Measurements from ENCODE around the gene ALCAM.

DNA sequence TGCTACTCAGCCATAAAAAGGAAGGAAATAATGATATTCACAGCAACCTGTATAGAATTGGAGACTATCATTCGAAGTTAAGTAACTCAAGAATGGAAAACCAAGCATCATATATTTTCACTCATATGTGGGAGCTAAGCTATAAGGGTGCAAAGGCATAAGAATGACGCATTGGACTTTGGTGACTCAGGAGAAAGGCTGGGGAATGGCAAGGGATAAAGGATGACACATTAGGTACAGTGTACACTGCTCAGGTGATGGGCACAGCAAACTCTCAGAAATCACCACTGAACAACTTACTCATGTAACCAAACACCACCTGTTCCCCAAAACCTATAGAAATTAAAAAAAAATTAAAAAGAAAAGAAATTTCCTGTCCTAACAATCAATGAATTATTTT lies 42.7 kb downstream of the ALCAM start:
- TF ChIP-seq, protein P1, sequence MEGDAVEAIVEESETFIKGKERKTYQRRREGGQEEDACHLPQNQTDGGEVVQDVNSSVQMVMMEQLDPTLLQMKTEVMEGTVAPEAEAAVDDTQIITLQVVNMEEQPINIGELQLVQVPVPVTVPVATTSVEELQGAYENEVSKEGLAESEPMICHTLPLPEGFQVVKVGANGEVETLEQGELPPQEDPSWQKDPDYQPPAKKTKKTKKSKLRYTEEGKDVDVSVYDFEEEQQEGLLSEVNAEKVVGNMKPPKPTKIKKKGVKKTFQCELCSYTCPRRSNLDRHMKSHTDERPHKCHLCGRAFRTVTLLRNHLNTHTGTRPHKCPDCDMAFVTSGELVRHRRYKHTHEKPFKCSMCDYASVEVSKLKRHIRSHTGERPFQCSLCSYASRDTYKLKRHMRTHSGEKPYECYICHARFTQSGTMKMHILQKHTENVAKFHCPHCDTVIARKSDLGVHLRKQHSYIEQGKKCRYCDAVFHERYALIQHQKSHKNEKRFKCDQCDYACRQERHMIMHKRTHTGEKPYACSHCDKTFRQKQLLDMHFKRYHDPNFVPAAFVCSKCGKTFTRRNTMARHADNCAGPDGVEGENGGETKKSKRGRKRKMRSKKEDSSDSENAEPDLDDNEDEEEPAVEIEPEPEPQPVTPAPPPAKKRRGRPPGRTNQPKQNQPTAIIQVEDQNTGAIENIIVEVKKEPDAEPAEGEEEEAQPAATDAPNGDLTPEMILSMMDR (conservative IDR thresholded peaks at IDR 0.05 in 1 of 2, IDR thresholded peaks at IDR 0.05 in 1 of 2; ENCODE audit: extremely low read depth in 1 of 2, insufficient read depth in 1 of 2, low read depth in 1 of 2, low read length in 2 of 2): no peak
- TF ChIP-seq EZH2 (IDR thresholded peaks at IDR 0.05; ENCODE audit: borderline replicate concordance, low read length): no peak
